HG03280 (cell line): Measurements from ENCODE around the gene MCIDAS.

Experiments used
- ATAC-seq: cut with Tn5 transposase; IDR thresholded peaks from one replicate; pipeline ENCODE4 v1.9.1; 2021; ENCODE audit warnings: mild to moderate bottlenecking, moderate library complexity; ENCODE audit not compliant: unreplicated experiment

Gene MCIDAS

DNA sequence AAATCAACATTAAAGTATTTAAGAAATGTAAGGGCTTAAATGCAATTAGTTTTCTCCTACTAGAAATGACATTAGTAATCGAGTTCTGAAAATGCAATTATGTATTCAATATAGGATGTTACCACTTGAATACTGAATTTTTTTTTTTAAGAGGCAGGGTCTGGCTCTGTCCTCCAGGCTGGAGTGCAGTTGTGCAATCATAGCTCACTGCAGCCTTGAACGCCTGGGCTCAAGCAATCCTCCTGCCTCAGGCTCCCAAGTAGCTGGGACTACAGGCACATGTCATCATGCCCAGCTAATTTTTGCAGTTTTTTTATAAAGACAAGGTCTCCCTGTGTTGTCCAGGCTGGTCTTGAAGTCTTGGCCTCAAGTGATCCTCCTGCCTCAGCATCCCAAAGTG lies 55.6 kb downstream of the MCIDAS start:
- ATAC-seq: no peak
